RPMI7951 (cell line): ENCODE measurements around the gene DHX35. TPM values are rescaled to one million over a fixed set of nuclear protein-coding genes. Genes with fewer than 3 reads are reported as not detected.

Experiments used
- DNase-seq: peaks from one replicate; pipeline ENCODE4 v3.0.0-alpha.2; 2012; ENCODE audit warnings: low read depth
- total RNA-seq: library from RNA; depleted of rRNA; stranded (reverse); fragments of >200 nt; shearing (Covaris generic); gene quantifications from 2 replicates; pipeline ENCODE4 v1.2.3, GENCODE V29; 2014

The DHX35 gene
- total RNA-seq, 1 experiment from 2014 or later: 14.5 TPM

GRCh38 chr20:39025883-39026282 is 63.7 kb downstream of the DHX35 start:
- no peak for DNase-seq

GRCh38 chr20:39029364-39029763 is 67.2 kb downstream of the DHX35 start:
- no peak for DNase-seq

GRCh38 chr20:39032997-39033396 is 70.9 kb downstream of the DHX35 start:
- DNase-seq: no peak

GRCh38 chr20:39036011-39036410 is 73.9 kb downstream of the DHX35 start:
- no peak for DNase-seq

GRCh38 chr20:39036851-39037250 is 74.7 kb downstream of the DHX35 start:
- no peak for DNase-seq

- no peak for DNase-seq
Observed at GRCh38 chr20:39038047-39038446, 75.9 kb downstream of the DHX35 start.

GRCh38 chr20:39038495-39038894 is 76.4 kb downstream of the DHX35 start:
- no peak for DNase-seq

- DNase-seq: no peak
Observed at GRCh38 chr20:39039261-39039660, 77.1 kb downstream of the DHX35 start.

GRCh38 chr20:39040116-39040515 is 78.0 kb downstream of the DHX35 start:
- DNase-seq: no peak

GRCh38 chr20:39041067-39041466 is 78.9 kb downstream of the DHX35 start:
- DNase-seq: no peak

- peak; percentile 30 for DNase-seq
Observed at GRCh38 chr20:39042279-39043150, 80.4 kb downstream of the DHX35 start.

- no peak for DNase-seq
Observed at GRCh38 chr20:39044501-39044900, 82.4 kb downstream of the DHX35 start.

GRCh38 chr20:39045676-39046075 is 83.5 kb downstream of the DHX35 start:
- DNase-seq: no peak

GRCh38 chr20:39047417-39047985 is 85.4 kb downstream of the DHX35 start:
- no peak for DNase-seq

GRCh38 chr20:39048000-39048696 is 86.0 kb downstream of the DHX35 start:
- peak; percentile 80 for DNase-seq

GRCh38 chr20:39049148-39049547 is 87.0 kb downstream of the DHX35 start:
- DNase-seq: no peak

GRCh38 chr20:39049684-39050554 is 87.8 kb downstream of the DHX35 start:
- DNase-seq: peak; percentile 70

GRCh38 chr20:39050555-39050902 is 88.4 kb downstream of the DHX35 start:
- DNase-seq: no peak

GRCh38 chr20:39052676-39053075 is 90.5 kb downstream of the DHX35 start:
- DNase-seq: no peak

GRCh38 chr20:39057143-39057542 is 95.0 kb downstream of the DHX35 start:
- DNase-seq: no peak

- DNase-seq: no peak
Observed at GRCh38 chr20:39057911-39058310, 95.8 kb downstream of the DHX35 start.

GRCh38 chr20:39059036-39059435 is 96.9 kb downstream of the DHX35 start:
- DNase-seq: no peak
